ENCODE measurements around the gene RSPO1.

The RSPO1 gene

GRCh38 chr1:37657620-37658412, 23.1 kb upstream of the RSPO1 start:
- no peak for DNase-seq (ENCODE audit: low read depth in 1 of 2, low spot score in 1 of 2)

GRCh38 chr1:37656881-37657280, 22.2 kb upstream of the RSPO1 start:
- DNase-seq (ENCODE audit: low read depth in 1 of 2, low spot score in 1 of 2) = no peak

- DNase-seq (ENCODE audit: low read depth in 1 of 2, low spot score in 1 of 2) = no peak
Observed at GRCh38 chr1:37656026-37656425, 21.3 kb upstream of the RSPO1 start.

GRCh38 chr1:37655274-37655673, 20.6 kb upstream of the RSPO1 start:
- no peak for DNase-seq (ENCODE audit: low read depth in 1 of 2, low spot score in 1 of 2)

GRCh38 chr1:37653906-37654305, 19.2 kb upstream of the RSPO1 start:
- DNase-seq (ENCODE audit: low read depth in 1 of 2, low spot score in 1 of 2) = no peak

- no peak for DNase-seq (ENCODE audit: low read depth in 1 of 2, low spot score in 1 of 2)
Observed at GRCh38 chr1:37652976-37653375, 18.3 kb upstream of the RSPO1 start.

- DNase-seq (ENCODE audit: low read depth in 1 of 2, low spot score in 1 of 2) = no peak
Observed at GRCh38 chr1:37651803-37652202, 17.1 kb upstream of the RSPO1 start.

- DNase-seq (ENCODE audit: low read depth in 1 of 2, low spot score in 1 of 2) = no peak
Observed at GRCh38 chr1:37650721-37651120, 16.0 kb upstream of the RSPO1 start.

GRCh38 chr1:37650173-37650572, 15.5 kb upstream of the RSPO1 start:
- no peak for DNase-seq (ENCODE audit: low read depth in 1 of 2, low spot score in 1 of 2)

GRCh38 chr1:37647281-37647680, 12.6 kb upstream of the RSPO1 start:
- DNase-seq (ENCODE audit: low read depth in 1 of 2, low spot score in 1 of 2) = no peak

GRCh38 chr1:37641059-37641458, 6.4 kb upstream of the RSPO1 start:
- DNase-seq (ENCODE audit: low read depth in 1 of 2, low spot score in 1 of 2) = no peak

- no peak for DNase-seq (ENCODE audit: low read depth in 1 of 2, low spot score in 1 of 2)
Observed at GRCh38 chr1:37636435-37636834, 1.7 kb upstream of the RSPO1 start.

- DNase-seq (ENCODE audit: low read depth in 1 of 2, low spot score in 1 of 2) = no peak
Observed at GRCh38 chr1:37634992-37635902, 555 bp upstream of the RSPO1 start.

GRCh38 chr1:37633938-37634243, 801 bp downstream of the RSPO1 start:
- no peak for DNase-seq (ENCODE audit: low read depth in 1 of 2, low spot score in 1 of 2)

- DNase-seq (ENCODE audit: low read depth in 1 of 2, low spot score in 1 of 2) = no peak
Observed at GRCh38 chr1:37633040-37633937, 1.4 kb downstream of the RSPO1 start.

GRCh38 chr1:37631036-37631435, 3.7 kb downstream of the RSPO1 start:
- no peak for DNase-seq (ENCODE audit: low read depth in 1 of 2, low spot score in 1 of 2)

GRCh38 chr1:37630426-37631028, 4.2 kb downstream of the RSPO1 start:
- DNase-seq (ENCODE audit: low read depth in 1 of 2, low spot score in 1 of 2) = no peak

GRCh38 chr1:37629726-37630425, 4.8 kb downstream of the RSPO1 start:
- no peak for DNase-seq (ENCODE audit: low read depth in 1 of 2, low spot score in 1 of 2)

GRCh38 chr1:37629008-37629407, 5.7 kb downstream of the RSPO1 start:
- no peak for DNase-seq (ENCODE audit: low read depth in 1 of 2, low spot score in 1 of 2)

- no peak for DNase-seq (ENCODE audit: low read depth in 1 of 2, low spot score in 1 of 2)
Observed at GRCh38 chr1:37628026-37628556, 6.6 kb downstream of the RSPO1 start.
